ENCODE results near the gene CHD2. TPM values are rescaled to one million over a fixed set of nuclear protein-coding genes. Genes with fewer than 3 reads are reported as not detected.

CHD2 gene
- total RNA-seq, 1 donor from 2014 or later, result 54.2 TPM

GRCh38 chr15:92880796-92881195 lies 19.3 kb upstream of the CHD2 start:
- no peak for DNase-seq (ENCODE audit: low read depth)
- Histone ChIP-seq H3K4me3 (ENCODE audit: low read depth, low read length) (no peak overlapping the region), H3K27me3 (ENCODE audit: control insufficient read depth, insufficient read depth, low read length) (no peaks in the 10 kb centered on the region), H3K36me3 (ENCODE audit: control insufficient read depth, insufficient read depth, low read length) (no peaks in the 10 kb centered on the region)
- TF ChIP-seq CTCF (IDR thresholded peaks at IDR 0.05; ENCODE audit: insufficient read depth, low read length, poor library complexity, severe bottlenecking), result no peak

GRCh38 chr15:92881211-92881754 lies 18.8 kb upstream of the CHD2 start:
- no peak for DNase-seq (ENCODE audit: low read depth)
- H3K27me3 ChIP-seq (ENCODE audit: control insufficient read depth, insufficient read depth, low read length), result no peaks in the 10 kb centered on the region
- TF ChIP-seq CTCF (IDR thresholded peaks at IDR 0.05; ENCODE audit: insufficient read depth, low read length, poor library complexity, severe bottlenecking), result no peak
- H3K4me3 ChIP-seq (ENCODE audit: low read depth, low read length), result no peak overlapping the region
- H3K36me3 ChIP-seq (ENCODE audit: control insufficient read depth, insufficient read depth, low read length), result no peaks in the 10 kb centered on the region

DNA sequence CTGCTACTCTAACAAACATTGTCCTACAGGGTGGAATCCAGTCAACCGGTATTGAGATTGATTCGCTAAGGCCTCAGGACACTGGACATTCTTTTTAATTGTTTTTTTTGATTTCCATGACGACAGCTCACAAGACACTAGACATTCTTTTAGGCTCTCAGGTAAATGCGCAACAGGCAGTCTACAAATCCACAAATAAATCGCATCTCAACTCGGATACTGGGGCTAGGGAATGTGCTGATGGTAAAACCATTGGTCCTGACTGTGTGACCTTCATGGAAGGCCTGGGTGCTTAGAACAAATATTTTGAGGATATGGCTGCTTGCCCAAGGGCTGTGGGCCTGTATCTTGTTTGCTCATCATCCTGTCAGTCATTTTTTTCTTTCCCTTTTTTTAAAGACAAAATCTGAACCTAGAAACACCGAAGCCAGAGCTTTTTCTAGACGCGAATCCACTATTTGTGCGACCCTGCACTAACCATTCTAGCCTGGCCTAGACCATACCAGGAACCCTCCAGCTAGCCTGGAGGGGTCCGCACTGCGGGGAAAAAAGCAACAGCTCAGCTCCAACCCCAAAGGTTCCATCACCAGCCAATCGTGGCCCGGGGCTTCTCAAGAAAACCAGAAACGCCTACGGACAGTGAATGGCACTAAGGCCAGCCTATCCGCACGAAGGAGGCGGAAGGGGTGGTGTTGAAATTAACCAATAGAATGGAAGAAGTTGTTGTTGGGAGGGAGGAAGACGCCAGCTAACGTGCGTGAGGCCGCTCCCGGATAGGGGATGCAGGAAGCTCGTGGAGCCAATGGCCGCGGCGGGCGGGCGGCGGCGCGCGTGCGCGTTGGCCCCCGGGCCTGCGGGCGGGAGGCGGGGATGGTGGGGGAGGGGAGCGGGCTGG lies 18.1 kb upstream of the CHD2 start:
- Histone ChIP-seq H3K27me3 (ENCODE audit: control insufficient read depth, insufficient read depth, low read length) (no peaks in the 10 kb centered on the region), H3K4me3 (ENCODE audit: low read depth, low read length) (peak overlapping the region; percentile 92), H3K36me3 (ENCODE audit: control insufficient read depth, insufficient read depth, low read length) (no peaks in the 10 kb centered on the region)
- peak; percentile 95 for DNase-seq (ENCODE audit: low read depth)
- TF ChIP-seq CTCF (IDR thresholded peaks at IDR 0.05; ENCODE audit: insufficient read depth, low read length, poor library complexity, severe bottlenecking), result no peak

DNA sequence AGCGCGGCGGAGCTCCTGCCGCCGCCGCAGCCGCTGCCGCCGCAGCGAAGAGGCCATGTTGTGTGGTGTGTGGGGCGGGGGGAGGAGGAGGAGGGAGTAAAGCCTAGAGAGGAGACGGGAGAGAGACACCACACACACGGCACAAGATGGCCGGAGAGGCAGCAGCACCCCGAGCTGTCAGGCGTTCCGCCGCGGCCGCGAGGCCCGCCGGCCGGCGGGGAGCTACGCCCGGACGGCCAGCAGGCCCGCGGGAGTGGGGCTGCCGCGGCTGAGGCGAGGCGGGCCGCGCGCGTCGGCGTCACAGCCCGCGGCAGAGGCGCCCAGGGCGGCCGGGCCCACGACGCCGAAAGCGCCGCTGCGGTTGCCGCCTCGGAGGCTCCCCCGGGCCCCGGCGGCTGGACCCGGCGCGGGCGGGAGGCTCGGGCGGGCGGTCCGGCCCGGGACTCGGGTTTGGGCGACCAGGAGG lies 17.4 kb upstream of the CHD2 start:
- H3K4me3 ChIP-seq (ENCODE audit: low read depth, low read length), result peak overlapping the region; percentile 92
- no peak for DNase-seq (ENCODE audit: low read depth)
- no peaks in the 10 kb centered on the region for H3K27me3 ChIP-seq (ENCODE audit: control insufficient read depth, insufficient read depth, low read length)
- TF ChIP-seq CTCF (IDR thresholded peaks at IDR 0.05; ENCODE audit: insufficient read depth, low read length, poor library complexity, severe bottlenecking), result no peak
- H3K36me3 ChIP-seq (ENCODE audit: control insufficient read depth, insufficient read depth, low read length), result no peaks in the 10 kb centered on the region

DNA sequence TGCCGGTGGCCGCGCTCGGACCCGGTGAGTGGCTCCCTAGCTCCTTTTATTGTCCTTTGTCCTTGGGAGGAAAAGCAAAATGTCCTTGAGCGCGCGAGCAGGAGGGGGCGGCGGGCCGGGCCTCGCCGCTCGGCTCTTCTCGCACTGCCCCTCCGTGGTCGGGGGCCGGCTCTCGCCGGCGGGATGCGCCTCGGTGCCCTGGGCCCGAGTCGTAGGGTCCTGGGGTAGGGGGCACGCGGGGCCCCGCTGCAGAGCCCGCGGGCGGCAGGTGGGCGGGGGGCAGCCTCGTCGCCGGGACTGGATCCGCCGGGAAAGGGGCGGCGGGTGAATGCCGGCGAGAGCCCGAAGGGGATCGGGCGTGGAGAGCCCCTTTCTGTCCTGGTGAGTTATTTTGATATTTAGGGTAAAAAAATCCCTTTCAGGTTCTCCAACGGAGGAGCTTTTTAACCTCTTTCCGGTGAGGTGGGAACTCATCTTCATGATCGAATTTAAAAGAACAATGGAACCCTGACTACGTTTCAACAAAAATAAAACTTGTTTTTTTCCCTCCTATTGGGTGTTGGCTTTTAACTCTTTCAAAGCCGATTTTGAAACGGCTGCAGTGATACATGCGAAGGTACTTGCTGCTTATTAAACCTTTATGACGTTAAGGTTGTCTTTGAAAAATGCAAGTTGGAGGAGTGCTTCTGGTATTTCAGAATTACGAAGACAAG lies 16.8 kb upstream of the CHD2 start:
- H3K4me3 ChIP-seq (ENCODE audit: low read depth, low read length), result peak overlapping the region; percentile 92
- no peak for TF ChIP-seq CTCF (IDR thresholded peaks at IDR 0.05; ENCODE audit: insufficient read depth, low read length, poor library complexity, severe bottlenecking)
- peaks cover 1% of the 10 kb centered on the region for H3K36me3 ChIP-seq (ENCODE audit: control insufficient read depth, insufficient read depth, low read length)
- H3K27me3 ChIP-seq (ENCODE audit: control insufficient read depth, insufficient read depth, low read length), result no peaks in the 10 kb centered on the region
- DNase-seq (ENCODE audit: low read depth), result no peak

Measured in kidney epithelial cell (primary cell).